Astrocyte of the hippocampus (primary cell): ENCODE data around the gene WDR44.
A peak's percentile ranks its signal among the peaks of the same experiment; 100 is the strongest.
"Not testable (repeated sequence)": the region's sequence is repeated elsewhere in the genome, so short reads cannot be mapped to it uniquely, and the experiment has no call there.

ENCODE experiments used
- DNase-seq: peaks from one replicate; pipeline ENCODE4 v3.0.0; 2011; ENCODE audit warnings: low read depth, low spot score

Gene WDR44

DNA sequence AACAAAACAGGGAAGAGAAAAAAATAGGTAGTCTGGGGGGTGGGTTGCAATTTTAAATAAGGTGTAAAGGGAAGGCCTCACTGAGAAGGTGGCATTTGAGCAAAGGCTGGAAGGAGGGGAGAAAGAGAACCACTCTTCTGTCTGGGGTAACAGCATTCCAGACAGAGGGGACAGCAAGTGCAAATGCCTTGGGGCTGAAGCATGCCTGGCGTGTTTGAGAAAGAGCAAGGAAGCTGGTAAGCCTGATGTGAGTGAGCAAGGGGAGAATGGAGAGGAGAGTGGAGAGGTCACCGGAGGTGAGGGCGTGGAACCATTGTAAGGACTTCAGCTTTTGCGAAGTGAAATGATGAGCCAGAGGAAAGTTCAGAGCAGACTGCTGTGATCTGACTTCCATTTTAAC, 130.0 kb downstream of the WDR44 start:
- DNase-seq, result no peak

DNA sequence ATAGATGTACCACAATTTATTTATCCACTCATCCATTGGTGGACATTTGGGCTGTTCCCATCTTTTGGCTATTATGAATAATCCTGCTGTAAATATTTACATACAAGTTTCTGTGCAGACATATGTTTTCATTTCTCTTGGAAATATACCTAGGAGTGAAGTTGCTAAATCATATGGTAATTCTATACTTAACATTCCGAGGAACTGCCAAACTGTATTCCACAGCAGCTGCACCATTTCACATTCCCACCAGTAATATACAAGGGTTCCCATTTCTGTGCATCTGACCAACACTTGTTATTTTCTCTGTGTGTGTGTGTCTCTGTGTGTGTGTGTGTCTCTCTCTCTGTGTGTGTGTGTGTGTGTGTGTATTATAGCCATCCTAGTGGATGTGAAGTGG, 134.3 kb downstream of the WDR44 start:
- DNase-seq, result no peak

DNA sequence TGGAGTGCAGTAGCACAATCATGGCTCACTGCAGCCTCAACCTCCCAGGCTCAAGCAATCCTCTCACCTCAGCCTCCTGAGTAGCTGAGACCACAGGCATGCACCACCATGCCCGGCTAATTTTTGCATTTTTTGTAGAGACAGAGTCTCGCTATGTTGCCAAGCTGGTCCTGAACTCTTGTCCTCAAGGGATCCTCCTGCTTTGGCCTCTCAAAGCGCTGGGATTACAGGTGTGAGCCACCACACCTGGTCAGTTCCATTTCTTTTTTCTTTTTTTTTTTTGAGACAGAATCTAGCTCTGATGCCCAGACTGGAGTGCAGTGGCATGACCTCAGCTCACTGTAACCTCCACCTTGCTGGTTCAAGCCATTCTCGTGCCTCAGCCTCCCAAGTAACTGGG, 136.5 kb downstream of the WDR44 start:
- DNase-seq, result not testable (repeated sequence)

DNA sequence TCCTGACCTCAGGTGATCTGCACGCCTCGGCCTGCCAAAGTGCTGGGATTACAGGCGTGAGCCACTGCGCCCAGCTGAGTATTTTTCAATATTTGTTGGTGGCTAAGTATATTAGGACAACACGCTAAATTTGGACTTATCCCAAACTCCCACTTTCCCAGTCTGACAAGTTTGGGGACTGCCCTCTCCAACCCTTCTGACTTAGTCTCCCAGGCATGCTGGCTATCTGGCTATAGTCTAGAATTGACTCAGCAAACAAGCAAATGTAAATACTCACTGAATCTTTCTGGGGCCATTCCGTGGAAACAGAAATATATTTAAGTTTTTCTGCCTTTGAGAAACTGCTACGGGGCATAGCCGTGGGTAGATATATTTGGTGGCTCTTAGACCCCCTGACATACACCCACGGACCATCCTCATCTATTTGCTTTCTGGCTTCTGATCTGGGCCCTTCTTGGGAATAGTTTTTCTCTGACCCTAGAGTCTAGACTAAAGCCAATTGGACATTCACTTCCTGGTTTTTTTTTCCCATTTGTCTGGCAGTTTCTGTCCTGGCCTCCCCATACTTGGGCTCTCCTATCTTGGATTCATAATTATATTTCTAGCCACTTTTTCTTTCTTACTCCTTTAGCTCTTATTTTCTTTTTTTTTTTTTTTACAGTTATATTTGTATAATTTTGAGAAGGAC, 138.5 kb downstream of the WDR44 start:
- DNase-seq, result no peak

DNA sequence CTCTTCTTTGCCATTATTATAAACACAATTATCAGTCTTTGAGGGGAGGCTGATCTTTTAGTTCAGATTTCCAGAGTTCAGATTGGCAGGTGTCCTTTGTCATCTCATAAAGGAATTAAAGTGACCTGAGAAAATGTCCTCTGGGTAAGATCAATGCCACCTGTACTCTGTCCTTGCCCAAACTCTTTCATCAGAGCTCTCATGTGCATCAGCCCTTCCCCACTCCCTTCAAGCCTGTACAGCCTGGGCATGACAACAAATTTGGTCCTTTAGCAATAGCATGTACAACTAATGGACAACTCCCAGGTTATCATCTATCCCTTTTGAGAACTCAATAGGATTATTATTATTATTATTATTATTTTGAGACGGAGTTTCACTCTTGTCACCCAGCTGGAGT, 140.8 kb downstream of the WDR44 start:
- DNase-seq, result not testable (repeated sequence)

DNA sequence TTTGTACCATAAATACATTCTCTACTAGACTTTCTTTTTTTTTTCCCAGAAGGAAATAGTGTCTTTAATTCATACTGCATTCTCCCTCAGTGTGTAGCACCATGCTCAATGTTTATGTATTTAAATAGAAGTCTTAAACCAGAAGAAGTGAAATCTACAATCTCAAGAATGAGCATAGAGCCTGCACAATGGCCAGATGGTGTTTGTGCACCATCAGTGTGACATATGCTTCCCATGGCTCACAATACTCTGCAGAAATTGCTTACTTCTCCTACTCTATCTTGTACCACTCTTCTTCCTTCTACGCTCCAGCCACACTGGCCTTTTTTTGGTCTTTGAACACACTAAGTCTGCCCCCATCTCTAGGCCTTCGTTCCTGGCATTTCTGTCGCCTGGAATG, 147.1 kb downstream of the WDR44 start:
- DNase-seq, result no peak

DNA sequence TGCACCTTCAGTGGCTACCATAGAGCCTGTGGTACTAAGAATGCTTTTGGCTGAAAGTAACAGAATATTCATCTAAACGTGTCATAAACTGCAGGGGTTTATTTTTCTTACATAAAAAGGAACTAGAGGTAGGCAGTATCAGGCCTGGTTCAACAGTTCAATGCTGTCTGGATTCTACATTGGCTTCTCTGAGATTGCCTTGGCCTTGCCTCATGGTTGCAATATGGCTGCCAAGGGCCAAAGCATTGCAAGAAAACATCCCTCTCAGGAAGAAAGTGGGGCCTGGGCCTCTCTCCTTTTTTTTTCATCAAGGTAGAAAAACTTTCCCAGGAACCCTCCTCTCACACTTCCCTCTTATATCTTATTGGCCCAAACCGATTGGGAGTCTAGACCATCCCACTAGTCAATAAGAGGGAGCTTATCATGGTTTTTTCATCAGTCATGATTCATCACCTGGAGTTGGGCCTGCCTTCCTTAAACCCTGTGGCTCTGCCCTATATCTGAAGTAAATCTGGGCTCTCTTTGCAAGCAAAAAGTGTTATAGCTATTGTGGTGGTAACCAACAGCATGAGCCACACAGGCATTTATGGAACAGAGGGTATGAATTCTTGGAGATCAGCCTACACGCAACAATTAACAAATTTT, 147.9 kb downstream of the WDR44 start:
- DNase-seq, result no peak

DNA sequence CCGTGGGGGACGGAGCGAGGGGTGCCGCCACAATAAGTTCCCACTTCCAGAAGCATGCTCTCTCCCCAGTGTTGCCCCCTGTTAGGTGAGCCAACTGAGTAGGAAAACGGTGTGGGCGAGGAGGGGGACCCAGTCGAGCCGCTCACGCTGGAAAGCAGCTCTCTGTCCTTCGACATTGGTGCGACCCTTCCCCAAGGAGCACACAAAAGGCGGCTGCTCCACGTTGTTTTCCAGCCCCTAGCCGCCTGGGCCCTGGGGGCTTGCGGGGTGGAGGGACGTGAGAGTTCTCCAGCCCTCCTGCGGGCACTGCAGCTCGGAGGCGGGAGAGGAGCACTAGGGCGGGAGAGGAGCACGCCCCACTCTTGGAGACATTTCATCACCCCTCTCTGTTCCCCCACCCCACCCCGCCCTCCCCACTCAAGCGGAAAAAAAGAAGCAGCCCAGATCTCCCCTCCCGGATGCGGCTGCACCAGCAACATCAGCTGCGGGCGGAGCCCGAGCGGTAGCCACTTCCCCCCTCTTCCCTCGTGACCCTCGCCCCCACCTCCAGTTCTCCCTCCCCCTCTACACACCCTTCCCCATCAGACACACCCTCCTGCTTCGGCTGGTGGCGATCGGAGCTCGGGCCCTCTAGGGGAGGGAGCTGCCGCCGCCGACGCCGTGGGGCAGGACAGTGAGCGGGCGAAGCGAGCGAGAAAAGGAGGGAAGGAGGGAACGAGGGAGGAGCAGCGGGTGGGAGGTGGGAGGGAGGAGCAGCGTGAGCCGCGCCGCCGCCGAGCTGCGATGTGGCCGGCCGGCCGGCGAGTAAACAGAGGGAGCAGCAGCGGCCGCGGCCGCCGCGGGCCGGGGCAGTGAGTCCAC, 149.4 kb downstream of the WDR44 start, which contains the start of gene DOCK11:
Gene DOCK11, plus strand, starts transcription at position 755 of the 861 bp plus-strand sequence. CDS start 157 bp downstream, outside the sequence.
- peak; percentile 88 for DNase-seq

DNA sequence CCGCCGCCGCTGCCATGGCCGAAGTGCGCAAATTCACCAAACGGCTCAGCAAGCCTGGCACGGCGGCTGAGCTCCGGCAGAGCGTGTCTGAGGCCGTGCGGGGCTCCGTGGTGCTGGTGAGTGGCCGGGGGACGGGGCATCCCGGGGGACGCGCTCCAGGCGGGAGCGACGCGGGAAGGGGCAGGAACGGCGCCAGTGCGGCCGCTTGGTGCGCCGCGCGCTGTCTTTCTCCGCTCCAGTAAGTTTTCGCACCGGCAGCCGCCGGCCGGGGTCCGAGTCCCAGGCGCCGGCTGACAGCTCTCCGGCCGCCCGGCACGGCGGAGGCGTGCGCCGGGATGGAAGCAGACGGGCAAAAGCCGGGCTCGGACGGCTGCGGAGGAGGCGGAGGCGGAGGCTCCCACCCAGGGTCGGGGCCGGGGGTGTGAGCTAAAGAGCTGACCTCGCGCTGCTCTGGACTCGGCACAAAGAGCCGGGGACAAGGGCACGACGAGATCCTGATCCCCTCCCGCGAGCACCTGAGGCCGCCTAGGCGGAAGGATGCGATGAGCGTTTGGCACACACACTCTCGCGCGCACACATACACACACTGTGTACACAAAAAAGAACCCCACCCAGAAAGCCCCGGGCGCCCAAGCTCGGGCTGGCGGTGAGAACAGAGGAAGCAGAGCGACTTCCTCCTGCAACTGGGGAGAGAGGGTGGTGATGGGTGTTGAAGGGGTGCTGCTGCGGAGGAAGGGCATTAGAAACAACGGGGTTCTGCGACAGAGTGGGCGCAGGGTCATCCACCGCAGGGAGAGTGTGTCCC, 150.3 kb downstream of the WDR44 start:
- peak; percentile 31 for DNase-seq

DNA sequence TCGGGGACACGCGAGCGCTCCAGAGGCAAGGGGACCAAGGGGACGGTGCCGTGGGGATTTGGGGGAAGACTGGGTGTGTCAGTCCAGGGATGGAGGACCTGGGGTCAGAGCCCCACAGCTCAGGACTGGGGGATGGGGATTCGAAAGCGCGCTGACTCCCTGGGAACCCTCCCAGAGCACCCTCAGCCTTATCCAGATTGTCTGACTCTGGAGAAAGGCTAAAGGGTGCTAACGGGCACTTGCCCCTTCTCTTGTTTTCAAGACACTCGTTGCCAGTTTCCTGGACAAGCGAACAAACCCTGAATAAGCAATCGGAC, 150.8 kb downstream of the WDR44 start:
- DNase-seq, result peak; percentile 11

DNA sequence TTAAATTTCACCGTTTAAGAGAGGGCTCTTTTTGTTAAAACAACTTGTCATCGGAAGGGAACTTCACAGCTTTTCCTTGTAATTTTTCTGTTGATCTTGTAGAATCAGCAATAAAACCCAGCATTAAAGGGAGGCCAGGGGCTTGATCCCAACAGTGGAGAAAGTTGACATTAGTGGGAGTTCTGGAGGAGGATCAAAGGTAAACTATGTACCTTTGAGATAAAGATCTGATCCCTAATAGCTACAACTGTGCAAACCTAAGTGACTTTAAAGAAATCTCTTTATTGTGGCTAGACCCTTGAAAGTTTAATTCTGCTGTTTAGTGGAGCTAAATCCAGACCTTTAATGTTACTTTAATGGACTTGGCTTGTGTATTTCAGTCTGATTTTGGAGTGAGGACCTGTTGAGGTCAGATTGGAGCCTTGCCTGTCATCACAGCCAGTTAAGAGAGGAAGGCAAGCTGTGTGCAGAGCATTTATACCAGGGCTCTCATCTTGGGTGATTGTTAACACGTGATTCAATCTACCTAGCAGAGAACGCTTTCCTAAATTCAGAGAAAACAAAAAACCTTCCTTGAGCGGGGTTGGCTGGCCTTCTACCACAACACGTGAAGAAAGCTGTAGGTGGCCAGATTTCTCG, 151.4 kb downstream of the WDR44 start:
- no peak for DNase-seq

DNA sequence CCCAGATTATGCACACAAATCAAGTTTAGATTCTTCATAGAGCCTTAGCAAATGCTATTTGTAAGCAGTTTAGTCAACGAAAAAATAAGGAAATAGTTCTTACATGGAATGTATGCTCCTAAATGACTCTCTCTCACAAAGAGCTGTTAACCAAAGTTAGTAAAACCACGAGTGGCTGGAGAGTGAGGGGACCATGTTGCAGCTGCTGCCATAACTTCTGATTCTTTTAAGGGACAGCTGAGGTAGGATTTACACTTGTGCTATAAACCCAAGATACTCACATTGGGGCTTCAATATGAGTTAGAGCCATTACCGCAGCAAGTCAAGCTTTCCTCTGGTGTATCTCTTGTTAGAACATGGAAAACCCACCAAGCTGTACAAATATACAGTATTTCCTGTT, 152.4 kb downstream of the WDR44 start:
- no peak for DNase-seq

DNA sequence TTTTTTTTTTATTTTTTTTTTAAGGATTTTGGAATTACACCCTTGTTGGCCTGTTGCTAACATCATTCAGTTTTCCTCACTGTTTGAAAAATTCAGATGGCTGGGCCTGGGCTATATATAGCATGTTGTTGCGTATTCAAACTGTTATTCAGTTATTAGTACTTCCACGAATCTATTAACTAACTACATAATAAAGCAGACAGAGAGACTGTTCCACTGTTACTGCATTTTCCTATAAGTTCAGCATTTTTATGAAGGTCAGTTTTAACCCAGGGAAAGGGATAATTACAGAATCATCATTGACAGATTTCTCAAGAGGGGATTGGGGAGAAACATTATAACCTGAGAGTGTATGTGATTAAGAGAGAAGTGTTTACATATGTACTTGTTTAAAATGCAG, 152.8 kb downstream of the WDR44 start:
- DNase-seq, result no peak

DNA sequence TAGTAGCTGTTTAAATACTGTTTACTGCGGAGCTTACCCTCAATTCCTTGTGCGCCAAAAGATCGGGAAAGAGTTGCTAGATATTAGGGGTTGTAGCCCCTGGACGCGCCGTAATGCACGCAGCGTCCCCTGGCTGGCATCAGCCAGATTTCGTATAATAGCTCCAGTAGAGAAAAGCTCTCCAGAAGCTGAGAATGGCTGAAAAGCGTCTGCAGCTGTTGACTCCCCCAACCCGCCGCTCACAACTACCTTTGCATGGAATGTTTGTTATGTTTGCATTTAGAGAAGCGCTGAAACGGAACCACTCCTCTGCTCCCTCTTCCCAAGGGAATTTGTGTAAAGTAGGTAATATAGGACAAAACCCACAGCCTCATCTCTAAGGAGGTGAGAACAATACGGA, 153.4 kb downstream of the WDR44 start:
- peak; percentile 25 for DNase-seq
